ENCODE measurements around the gene PPP2R2C. TPM values are rescaled to one million over a fixed set of nuclear protein-coding genes. Genes with fewer than 3 reads are reported as not detected.

The PPP2R2C gene
- total RNA-seq, 1 donor from 2014 or later = 2.2 TPM

DNA sequence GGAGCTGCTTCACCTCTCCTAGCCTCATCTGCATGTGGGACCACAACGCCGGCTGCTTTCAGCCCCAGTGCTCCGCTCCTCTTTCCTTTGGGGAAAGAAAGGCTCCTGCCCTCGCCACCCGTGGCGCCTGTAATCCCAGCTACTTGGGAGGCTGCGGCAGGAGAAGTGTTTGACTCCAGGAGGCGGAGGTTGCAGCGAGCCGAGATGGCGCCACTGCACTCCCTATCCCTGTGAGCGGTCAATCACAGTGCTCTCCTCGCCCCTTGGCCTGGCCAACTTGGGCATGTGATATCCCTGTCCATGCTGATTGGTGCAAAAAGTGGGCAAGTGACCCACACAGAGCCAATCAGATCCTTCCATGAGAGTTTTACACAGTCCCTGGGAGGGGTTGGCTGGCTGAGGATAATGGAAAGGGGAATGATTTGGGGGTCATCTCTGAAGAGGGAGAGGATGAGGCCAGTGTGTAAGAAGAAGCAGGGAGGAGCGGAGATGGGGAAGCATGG is 146.6 kb downstream of the PPP2R2C start:
- H3K36me3 ChIP-seq = no peaks in the 10 kb centered on the region
- intact Hi-C loops (cut with DNase I) = no loop called here
- no peak overlapping the region for H3K4me3 ChIP-seq
- H3K9me3 ChIP-seq = no peaks in the 10 kb centered on the region
- H3K4me1 ChIP-seq = no peaks in the 10 kb centered on the region
- no peak for DNase-seq (ENCODE audit: low spot score in 2 of 2)
- peaks cover 4% of the 10 kb centered on the region for H3K27me3 ChIP-seq
- no peak overlapping the region for H3K27ac ChIP-seq
- TF ChIP-seq, protein P1, sequence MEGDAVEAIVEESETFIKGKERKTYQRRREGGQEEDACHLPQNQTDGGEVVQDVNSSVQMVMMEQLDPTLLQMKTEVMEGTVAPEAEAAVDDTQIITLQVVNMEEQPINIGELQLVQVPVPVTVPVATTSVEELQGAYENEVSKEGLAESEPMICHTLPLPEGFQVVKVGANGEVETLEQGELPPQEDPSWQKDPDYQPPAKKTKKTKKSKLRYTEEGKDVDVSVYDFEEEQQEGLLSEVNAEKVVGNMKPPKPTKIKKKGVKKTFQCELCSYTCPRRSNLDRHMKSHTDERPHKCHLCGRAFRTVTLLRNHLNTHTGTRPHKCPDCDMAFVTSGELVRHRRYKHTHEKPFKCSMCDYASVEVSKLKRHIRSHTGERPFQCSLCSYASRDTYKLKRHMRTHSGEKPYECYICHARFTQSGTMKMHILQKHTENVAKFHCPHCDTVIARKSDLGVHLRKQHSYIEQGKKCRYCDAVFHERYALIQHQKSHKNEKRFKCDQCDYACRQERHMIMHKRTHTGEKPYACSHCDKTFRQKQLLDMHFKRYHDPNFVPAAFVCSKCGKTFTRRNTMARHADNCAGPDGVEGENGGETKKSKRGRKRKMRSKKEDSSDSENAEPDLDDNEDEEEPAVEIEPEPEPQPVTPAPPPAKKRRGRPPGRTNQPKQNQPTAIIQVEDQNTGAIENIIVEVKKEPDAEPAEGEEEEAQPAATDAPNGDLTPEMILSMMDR (IDR thresholded peaks at IDR 0.05) = no peak

DNA sequence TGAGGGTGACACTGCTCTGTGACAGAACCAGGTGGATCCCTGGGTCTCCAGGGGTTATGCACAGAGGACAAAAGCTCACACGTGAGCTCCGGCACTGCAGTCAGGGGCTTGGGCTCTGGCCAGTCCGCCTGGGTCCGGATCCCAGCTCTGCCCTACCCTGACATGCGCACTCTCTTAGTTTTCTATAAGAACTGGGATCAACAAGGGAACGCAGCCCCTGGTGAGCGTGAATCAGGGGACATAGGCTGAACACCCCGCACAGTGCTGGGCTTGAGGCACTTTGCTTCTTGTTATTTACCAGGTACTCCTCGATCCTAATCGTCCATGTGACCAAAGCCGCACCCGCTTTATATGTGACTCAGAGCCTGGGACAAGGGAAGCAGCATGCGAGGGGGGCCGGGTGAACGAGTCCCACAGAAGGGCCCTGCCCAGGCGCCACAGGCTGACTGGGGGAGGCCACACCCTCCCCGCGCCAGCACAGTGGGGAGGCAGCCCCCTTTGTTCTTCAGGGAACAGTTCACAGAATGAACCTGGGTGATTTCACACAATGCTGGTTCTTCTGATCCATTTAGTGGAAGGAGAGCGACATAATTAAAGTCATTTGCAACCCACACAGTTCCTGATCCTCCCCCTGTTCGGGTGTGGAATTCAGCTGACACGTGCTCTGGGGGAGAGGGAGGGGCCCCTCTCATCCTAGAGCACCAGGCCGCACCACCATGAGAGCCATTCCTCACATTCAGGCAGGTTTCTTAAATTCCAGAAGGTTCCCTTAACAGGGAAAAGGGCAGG is 147.2 kb downstream of the PPP2R2C start:
- intact Hi-C loops (cut with DNase I) = no loop called here
- H3K36me3 ChIP-seq = no peaks in the 10 kb centered on the region
- TF ChIP-seq, protein P1 (IDR thresholded peaks at IDR 0.05) = no peak
- H3K27me3 ChIP-seq = peaks cover 4% of the 10 kb centered on the region
- no peaks in the 10 kb centered on the region for H3K4me1 ChIP-seq
- DNase-seq (ENCODE audit: low spot score in 2 of 2) = no peak
- H3K27ac ChIP-seq = no peak overlapping the region
- no peak overlapping the region for H3K4me3 ChIP-seq
- no peaks in the 10 kb centered on the region for H3K9me3 ChIP-seq

DNA sequence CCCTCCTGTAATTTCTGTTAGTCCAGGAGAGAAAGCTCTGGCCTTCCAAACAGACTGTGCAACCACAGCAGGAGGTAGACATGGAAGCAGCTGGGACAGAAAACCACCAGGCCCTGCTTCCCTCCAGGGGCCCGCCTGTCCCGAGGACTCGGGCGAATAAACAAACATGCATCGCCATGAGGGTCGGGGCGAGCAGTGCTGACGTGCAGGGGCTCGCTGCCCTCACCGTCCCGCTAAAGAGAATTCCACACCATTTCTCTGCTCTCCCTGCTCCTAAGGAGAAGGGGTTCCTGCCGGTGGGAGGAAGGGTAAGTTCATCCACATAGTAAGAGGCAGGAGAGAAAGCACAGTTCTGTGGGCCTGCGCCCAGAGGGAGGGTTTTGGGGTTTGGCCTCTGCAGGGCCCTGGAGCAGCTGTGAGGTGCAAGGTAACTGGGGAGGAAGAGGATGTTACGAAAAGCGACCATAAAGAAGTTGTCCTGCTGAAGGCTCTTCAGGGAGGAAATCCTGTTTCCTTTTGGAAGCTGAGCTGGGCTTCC is 147.9 kb downstream of the PPP2R2C start:
- Histone ChIP-seq H3K27me3 (peaks cover 4% of the 10 kb centered on the region), H3K36me3 (no peaks in the 10 kb centered on the region), H3K27ac (no peak overlapping the region), H3K4me3 (no peak overlapping the region), H3K9me3 (no peaks in the 10 kb centered on the region), H3K4me1 (no peaks in the 10 kb centered on the region)
- intact Hi-C loops (cut with DNase I) = no loop called here
- DNase-seq (ENCODE audit: low spot score in 2 of 2) = no peak
- TF ChIP-seq, protein P1 (IDR thresholded peaks at IDR 0.05) = no peak

DNA sequence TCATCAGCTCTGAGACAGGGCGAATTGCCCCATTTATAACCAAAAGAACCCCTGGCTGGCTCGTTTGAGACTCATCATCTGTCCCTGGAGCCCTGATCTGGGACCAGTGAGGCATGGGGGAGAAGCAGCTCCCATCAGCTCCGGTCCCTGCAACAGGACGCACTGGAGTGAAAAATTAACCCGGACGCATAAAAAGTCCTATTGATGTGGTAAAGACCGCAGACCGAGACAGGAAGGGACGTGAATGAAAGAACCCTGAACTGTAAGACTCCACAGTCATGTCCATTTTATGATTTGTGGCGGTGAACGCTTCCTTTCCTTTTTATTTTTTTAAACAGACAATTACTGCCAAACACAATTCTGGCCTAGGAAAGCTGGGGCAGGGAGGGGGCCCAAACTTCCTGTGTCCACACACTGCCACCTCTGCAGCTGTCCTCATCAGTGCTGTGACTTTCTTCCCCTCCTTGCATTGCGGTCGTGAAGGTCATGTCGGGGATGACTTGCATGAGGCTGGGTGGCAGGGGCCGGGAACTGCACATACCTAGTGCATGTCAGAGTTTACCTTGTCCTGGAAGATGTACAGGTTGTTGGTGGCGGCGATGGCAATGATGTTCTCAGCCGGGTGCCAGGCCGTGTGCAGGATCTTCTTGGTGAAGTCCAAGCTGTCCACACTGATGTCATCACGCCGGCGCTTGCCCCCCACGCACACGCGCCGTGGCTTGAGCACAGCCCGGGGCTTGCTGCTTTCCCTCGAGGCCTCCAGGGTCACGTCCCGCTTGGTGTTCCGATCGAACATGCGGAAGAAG is 149.4 kb downstream of the PPP2R2C start:
- Histone ChIP-seq H3K27ac (no peak overlapping the region), H3K36me3 (no peaks in the 10 kb centered on the region), H3K4me3 (no peak overlapping the region), H3K4me1 (no peaks in the 10 kb centered on the region), H3K27me3 (peaks cover 4% of the 10 kb centered on the region), H3K9me3 (no peaks in the 10 kb centered on the region)
- no peak for DNase-seq (ENCODE audit: low spot score in 2 of 2)
- TF ChIP-seq, protein P1 (IDR thresholded peaks at IDR 0.05) = no peak
- intact Hi-C loops (cut with DNase I) = no loop called here

DNA sequence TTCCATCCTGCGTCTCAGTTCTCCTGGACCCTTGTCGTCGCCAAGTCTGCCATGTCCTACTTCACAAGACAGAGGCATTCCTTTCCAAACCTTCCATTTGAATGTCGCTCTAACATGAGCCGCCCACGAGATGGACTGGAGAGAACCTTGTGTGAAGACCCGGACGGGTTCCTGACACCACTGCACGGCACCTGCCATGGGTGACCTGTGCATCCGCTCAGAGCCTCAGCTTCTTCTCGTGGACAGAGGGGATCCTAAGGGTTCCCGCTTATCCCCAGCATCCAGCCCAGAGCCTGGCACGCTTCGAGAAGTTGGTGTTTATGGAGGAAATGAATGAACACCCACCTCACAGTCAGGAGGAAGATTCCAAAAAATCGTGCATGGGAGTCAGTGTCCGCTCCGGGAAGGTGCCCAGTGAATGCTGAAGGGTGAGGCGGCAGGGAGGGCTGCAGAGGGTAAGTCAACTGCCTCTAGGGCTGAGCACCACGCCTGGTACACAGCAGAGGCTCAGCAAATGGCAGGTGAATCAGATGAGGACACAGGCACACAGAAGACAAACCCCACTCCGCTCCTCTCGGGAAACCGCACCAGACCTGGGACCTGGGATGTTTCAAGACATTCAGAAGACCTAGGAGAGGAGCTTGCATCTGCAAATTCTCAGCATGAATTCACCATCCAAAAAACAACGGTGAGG is 150.2 kb downstream of the PPP2R2C start:
- DNase-seq (ENCODE audit: low spot score in 2 of 2) = no peak
- Histone ChIP-seq H3K36me3 (no peaks in the 10 kb centered on the region), H3K27me3 (no peaks in the 10 kb centered on the region), H3K4me1 (no peaks in the 10 kb centered on the region), H3K27ac (no peak overlapping the region), H3K9me3 (no peaks in the 10 kb centered on the region), H3K4me3 (no peak overlapping the region)
- intact Hi-C loops (cut with DNase I) = no loop called here
- TF ChIP-seq, protein P1 (IDR thresholded peaks at IDR 0.05) = no peak

Measured in ascending aorta (tissue), 2 donors.